Activated T-helper 9 cell treated with anti-CD3 and anti-CD28 coated beads, Interleukin-2, amount 50 U/mL, for 16 hours (primary cell): ENCODE data around the gene KRTAP4-12.
"Not testable (repeated sequence)": the region's sequence is repeated elsewhere in the genome, so short reads cannot be mapped to it uniquely, and the experiment has no call there.

Source experiments
- DNase-seq: peaks from one replicate; pipeline ENCODE4 v3.0.0-alpha.2; 2020; ENCODE audit warnings: low read depth

Gene KRTAP4-12

GRCh38 chr17:41126412-41126811 is 2.4 kb upstream of the KRTAP4-12 start:
- DNase-seq: no peak

- DNase-seq: no peak
Observed at GRCh38 chr17:41125064-41125463, 1.1 kb upstream of the KRTAP4-12 start.

- not testable (repeated sequence) for DNase-seq
Observed at GRCh38 chr17:41123292-41123990, 541 bp downstream of the KRTAP4-12 start.

- DNase-seq: no peak
Observed at GRCh38 chr17:41121742-41122141, 2.2 kb downstream of the KRTAP4-12 start.

GRCh38 chr17:41119696-41120690 is 4.0 kb downstream of the KRTAP4-12 start:
- not testable (repeated sequence) for DNase-seq

GRCh38 chr17:41118721-41119120 is 5.3 kb downstream of the KRTAP4-12 start:
- DNase-seq: no peak

- not testable (repeated sequence) for DNase-seq
Observed at GRCh38 chr17:41117846-41118386, 6.1 kb downstream of the KRTAP4-12 start, which contains the start of gene KRTAP4-11. Gene KRTAP4-11, minus strand, starts transcription at chr17:41118373. Its CDS starts 58 bp downstream, at chr17:41118315.

GRCh38 chr17:41116297-41116696 is 7.7 kb downstream of the KRTAP4-12 start:
- DNase-seq: no peak

GRCh38 chr17:41111151-41111885 is 12.7 kb downstream of the KRTAP4-12 start:
- DNase-seq: no peak

- not testable (repeated sequence) for DNase-seq
Observed at GRCh38 chr17:41108728-41109386, 15.1 kb downstream of the KRTAP4-12 start.

- DNase-seq: no peak
Observed at GRCh38 chr17:41107941-41108450, 16.0 kb downstream of the KRTAP4-12 start.

GRCh38 chr17:41105347-41105746 is 18.6 kb downstream of the KRTAP4-12 start, which contains the start of gene KRTAP4-9:
Gene KRTAP4-9, plus strand, starts transcription at chr17:41105389. Its CDS starts 0 bp downstream, at chr17:41105389.
- DNase-seq: not testable (repeated sequence)

GRCh38 chr17:41104386-41105038 is 19.5 kb downstream of the KRTAP4-12 start:
- DNase-seq: not testable (repeated sequence)

- no peak for DNase-seq
Observed at GRCh38 chr17:41103896-41104295, 20.1 kb downstream of the KRTAP4-12 start.

GRCh38 chr17:41101586-41102259 is 22.3 kb downstream of the KRTAP4-12 start, which contains the start of gene KRTAP4-16:
Gene KRTAP4-16, minus strand, starts transcription at chr17:41102209. Its CDS starts 0 bp downstream, at chr17:41102209.
- no peak for DNase-seq

GRCh38 chr17:41099682-41100480 is 24.1 kb downstream of the KRTAP4-12 start:
- DNase-seq: not testable (repeated sequence)

GRCh38 chr17:41098481-41098880 is 25.5 kb downstream of the KRTAP4-12 start:
- DNase-seq: no peak

GRCh38 chr17:41098042-41098441 is 25.9 kb downstream of the KRTAP4-12 start, which contains the start of gene KRTAP4-8:
Gene KRTAP4-8, minus strand, starts transcription at chr17:41098142. Its CDS starts 58 bp downstream, at chr17:41098084.
- DNase-seq: no peak

GRCh38 chr17:41096055-41096454 is 27.9 kb downstream of the KRTAP4-12 start:
- no peak for DNase-seq
